RWPE1 (cell line): ENCODE data around the gene PTPRN2.

ENCODE experiments used
- CTCF ChIA-PET: fragments of 350-600 bp; sonication (Branson Sonifier 250); formaldehyde crosslinking; extraction: SDS; loops from one replicate; lab custom pipeline; 2021; lab: Yijun Ruan, JAX
- POLR2A ChIA-PET: fragments of 400-600 bp; formaldehyde crosslinking; extraction: SDS; loops from one replicate; lab custom pipeline; 2020; ENCODE audit warnings: antibody characterized with exemption; ENCODE audit not compliant: low non-redundant PET; lab: Yijun Ruan, JAX
- DNase-seq: peaks from one replicate; pipeline ENCODE4 v3.0.0; 2012; ENCODE audit warnings: low spot score
- H3K27ac ChIP-seq: fragments of 450-650 bp; 2 replicates; pipeline ENCODE4 v1.5.1; 2017
- TF ChIP-seq, protein P1 (sequence below): fragments of 450-650 bp; conservative IDR thresholded peaks from 2 replicates; pipeline ENCODE4 v1.5.1; 2017; ENCODE audit warnings: low read depth, mild to moderate bottlenecking

The PTPRN2 gene

DNA sequence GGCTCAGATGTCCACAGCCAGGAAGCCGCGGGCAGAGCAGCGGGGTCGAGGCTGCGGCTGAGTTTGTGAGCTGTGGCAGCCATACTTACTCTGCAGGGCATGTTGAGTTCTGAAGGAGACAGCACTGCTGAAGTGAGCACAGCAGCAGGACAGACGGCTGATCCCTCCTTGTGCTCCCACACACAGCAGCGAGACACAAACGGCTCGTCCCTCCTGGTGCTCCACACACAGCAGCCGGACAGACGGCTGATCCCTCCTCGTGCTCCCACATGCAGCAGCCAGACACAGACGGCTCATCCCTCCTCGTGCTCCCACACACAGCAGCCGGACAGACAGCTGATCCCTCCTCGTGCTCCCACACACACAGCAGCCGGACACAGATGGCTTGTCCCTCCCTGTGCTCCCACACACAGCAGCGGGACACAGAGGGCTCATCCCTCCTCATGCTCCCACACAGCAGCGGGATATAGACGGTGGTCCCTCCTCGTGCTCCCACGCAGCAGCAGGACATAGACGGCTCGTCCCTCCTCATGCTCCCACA lies 305.1 kb downstream of the PTPRN2 start:
- TF ChIP-seq, protein P1, sequence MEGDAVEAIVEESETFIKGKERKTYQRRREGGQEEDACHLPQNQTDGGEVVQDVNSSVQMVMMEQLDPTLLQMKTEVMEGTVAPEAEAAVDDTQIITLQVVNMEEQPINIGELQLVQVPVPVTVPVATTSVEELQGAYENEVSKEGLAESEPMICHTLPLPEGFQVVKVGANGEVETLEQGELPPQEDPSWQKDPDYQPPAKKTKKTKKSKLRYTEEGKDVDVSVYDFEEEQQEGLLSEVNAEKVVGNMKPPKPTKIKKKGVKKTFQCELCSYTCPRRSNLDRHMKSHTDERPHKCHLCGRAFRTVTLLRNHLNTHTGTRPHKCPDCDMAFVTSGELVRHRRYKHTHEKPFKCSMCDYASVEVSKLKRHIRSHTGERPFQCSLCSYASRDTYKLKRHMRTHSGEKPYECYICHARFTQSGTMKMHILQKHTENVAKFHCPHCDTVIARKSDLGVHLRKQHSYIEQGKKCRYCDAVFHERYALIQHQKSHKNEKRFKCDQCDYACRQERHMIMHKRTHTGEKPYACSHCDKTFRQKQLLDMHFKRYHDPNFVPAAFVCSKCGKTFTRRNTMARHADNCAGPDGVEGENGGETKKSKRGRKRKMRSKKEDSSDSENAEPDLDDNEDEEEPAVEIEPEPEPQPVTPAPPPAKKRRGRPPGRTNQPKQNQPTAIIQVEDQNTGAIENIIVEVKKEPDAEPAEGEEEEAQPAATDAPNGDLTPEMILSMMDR: no peak
- H3K27ac ChIP-seq: no peak overlapping the region
- CTCF ChIA-PET: no interaction called here
- POLR2A ChIA-PET: no interaction called here
- DNase-seq: no peak

DNA sequence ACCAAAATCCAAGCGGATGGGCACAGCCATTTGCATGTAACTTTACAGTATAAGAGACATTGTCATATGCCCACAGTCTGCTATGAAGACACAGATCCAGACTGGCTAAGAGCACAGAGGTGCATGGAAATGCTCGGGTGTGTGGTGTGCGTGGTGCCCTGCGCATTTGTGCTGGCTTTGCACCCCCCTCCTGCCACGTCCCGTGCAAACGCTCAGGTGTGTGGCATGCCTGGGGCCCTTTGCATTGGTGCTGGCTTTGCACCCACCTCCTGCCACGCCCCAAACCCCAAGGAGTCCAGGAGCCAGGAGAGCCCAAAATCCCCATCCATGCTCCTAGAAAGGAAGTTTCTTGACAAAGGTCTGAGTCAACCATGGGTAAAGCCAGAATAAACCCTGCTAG lies 306.2 kb downstream of the PTPRN2 start:
- H3K27ac ChIP-seq: no peak overlapping the region
- TF ChIP-seq, protein P1: no peak
- ChIA-PET CTCF (no interaction called here), POLR2A (no interaction called here)
- DNase-seq: no peak

DNA sequence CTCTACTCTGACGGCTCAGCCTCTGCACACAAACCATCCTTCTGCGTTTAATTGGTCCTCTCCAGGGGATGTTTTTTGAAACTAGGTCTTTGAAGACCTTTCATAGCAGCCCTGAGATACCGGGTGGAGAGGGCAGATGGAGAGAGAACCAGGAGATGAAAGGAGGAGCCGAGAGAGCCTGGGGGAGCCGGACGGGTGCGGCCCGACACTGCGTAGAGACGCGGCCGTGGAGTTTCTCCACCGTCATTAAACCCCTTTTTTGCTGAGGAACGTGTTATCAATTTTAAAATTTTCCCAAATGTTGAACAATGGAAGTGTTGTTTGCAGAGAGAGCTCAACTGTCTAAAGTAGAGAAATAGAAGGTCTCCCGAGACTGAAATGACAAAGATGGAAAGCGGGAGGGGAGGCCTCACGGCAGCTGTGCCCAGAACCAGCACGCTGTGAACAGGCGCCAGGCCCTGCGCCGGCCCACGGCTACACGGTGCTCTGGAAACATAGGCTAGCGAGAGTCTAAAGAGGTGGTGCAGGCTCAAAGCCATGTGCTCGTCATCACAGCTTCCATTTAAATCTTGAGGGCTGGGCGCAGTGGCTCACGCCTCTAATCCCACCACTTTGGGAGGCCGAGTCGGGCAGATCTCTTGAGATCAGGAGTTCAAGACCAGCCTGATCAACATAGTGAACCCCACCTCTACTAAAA lies 307.0 kb downstream of the PTPRN2 start:
- no peak for DNase-seq
- ChIA-PET POLR2A (no interaction called here), CTCF (no interaction called here)
- no peak overlapping the region for H3K27ac ChIP-seq
- TF ChIP-seq, protein P1: no peak

DNA sequence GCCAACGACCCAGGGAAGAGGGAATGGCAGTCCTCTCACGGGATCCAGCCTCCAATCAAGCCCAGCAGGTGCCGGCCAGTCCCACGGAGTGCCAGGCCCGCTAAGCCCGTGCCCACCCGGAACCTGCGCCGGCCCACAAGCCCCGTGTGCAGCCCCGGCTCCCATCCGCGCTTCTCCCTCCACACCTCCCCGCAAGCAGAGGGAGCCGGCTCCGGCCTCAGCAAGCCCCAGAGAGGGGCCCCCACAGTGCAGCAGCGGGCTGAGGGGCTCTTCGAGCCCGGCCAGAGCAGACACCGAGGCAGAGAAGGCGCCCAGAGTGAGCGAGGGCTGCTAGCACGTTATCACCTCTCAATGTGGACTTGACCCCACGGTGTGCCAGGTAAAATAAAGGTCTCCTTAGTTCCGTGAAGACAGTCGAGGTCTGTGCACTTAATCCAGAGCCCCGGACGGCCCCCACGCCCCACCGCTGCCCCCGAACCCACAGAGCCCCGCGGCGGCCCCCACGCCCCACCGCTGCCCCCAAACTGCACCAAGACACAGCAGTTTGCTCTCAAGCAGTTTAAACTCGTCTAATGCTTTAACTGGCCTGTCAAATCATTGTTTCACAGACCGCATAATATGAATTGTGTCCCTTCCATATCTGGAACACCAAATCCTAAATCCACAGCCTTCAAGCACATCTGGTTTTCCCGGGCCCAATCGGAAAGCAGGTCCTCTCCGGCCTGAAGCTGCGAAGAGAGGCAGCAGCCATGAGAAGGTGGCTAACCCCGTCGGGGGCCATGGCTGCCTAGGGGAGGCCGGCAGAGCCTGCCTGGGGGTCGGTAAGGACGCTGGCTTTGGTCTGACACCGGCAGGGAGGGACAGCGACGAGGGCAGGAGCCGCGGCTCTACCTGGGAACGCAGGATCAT lies 307.8 kb downstream of the PTPRN2 start:
- TF ChIP-seq, protein P1: no peak
- H3K27ac ChIP-seq: no peak overlapping the region
- ChIA-PET POLR2A (no interaction called here), CTCF (no interaction called here)
- DNase-seq: no peak

DNA sequence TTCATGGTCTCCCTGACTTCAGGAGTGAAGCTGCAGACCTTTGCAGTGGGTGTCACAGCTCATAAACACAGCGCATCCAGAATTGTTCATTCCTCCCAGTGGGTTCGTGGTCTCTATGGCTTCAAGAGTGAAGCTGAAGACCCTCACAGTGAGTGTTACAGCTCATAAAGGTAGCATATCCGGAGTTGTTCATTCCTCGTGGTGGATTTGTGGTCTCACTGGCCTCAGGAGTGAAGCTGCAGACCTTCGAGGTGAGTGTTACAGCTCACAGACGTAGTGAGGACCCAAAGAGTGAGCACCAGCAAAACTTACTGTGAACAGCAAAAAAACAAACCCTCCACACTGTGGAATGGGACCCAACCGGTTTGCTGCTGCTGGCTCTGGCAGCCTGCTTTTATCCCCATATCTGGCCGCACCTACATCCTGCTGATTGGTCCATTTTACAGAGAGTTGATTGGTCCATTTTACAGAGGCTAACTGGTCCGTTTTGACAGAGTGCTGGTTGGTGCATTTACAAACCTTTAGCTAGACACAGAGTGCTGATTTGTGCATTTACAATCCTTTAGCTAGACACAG lies 308.8 kb downstream of the PTPRN2 start:
- TF ChIP-seq, protein P1: no peak
- no peak overlapping the region for H3K27ac ChIP-seq
- CTCF ChIA-PET: no interaction called here
- no peak for DNase-seq
- POLR2A ChIA-PET: no interaction called here
